ENCODE results near the gene CYB5A. TPM values are rescaled to one million over a fixed set of nuclear protein-coding genes. Genes with fewer than 3 reads are reported as not detected.
A peak's percentile ranks its signal among the peaks of the same experiment; 100 is the strongest.

The CYB5A gene
- total RNA-seq: 38.1 and 46.5 TPM in 2 replicates
- long read RNA-seq, transcript CYB5A-202 (5 exons, 3,283 nt): major isoform, 13 of 13 reads
- long read RNA-seq, partial matches to known transcripts: 0 of 13 reads
- long read RNA-seq, other reads (novel, unspliced or antisense): 0 of 13 reads

DNA sequence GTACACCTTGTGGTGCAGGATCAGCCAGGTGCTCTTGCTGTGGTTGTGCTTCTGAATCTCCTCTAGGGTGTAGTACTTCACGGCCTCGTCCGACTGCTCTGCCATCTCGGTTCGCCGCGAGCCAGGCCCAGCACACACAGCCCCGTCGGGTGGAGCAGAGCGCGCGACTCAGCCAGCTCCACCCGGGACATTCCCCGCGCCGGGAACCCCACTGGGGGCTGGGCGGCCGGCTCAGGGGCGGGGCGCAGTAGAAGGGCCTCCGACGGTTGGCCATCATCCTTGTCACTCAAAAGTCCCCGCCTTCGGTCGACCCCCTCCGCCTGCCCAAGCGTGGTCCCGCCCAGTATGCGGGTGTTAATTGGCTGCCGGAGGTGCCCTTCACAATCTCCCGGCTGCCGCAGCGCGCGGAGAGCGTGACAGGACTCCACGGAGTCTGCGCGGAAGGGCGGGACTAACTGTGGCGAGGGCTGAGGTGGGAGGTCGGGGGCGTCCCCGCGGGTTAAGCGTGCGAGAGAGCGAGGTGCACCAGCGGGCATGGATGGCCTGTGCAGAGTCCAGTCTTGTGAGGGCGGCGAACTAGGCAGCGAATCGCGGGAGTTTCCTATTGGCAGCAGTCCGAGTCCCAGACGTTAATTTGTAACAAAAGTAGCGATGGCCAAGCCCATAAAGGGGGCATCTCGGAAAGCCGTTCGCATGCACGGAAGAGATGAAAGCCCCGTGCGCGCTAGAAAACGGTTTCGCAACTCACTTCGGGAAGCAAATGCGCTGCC, at the start of gene CYB5A:
Gene CYB5A, minus strand, starts transcription at position 193 of the 770 bp plus-strand sequence. Its CDS starts 88 bp downstream, at position 105.
- peak; percentile 98 for DNase-seq (ENCODE audit: low read depth, low spot score)
- Mint-ChIP-seq H3K9me3 (peaks cover 2% of the 10 kb centered on the region), H3K27ac (ENCODE audit: unreplicated experiment) (peak within 1 kb of the TSS; percentile 79), H3K27me3 (ENCODE audit: low read depth) (peaks cover 9% of the 10 kb centered on the region), H3K36me3 (ENCODE audit: low read depth) (peaks cover 2% of the 10 kb centered on the region), H3K4me1 (peaks cover 11% of the 10 kb centered on the region), H3K4me3 (peak within 1 kb of the TSS; percentile 82)
- TF ChIP-seq, protein P1, sequence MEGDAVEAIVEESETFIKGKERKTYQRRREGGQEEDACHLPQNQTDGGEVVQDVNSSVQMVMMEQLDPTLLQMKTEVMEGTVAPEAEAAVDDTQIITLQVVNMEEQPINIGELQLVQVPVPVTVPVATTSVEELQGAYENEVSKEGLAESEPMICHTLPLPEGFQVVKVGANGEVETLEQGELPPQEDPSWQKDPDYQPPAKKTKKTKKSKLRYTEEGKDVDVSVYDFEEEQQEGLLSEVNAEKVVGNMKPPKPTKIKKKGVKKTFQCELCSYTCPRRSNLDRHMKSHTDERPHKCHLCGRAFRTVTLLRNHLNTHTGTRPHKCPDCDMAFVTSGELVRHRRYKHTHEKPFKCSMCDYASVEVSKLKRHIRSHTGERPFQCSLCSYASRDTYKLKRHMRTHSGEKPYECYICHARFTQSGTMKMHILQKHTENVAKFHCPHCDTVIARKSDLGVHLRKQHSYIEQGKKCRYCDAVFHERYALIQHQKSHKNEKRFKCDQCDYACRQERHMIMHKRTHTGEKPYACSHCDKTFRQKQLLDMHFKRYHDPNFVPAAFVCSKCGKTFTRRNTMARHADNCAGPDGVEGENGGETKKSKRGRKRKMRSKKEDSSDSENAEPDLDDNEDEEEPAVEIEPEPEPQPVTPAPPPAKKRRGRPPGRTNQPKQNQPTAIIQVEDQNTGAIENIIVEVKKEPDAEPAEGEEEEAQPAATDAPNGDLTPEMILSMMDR (conservative IDR thresholded peaks at IDR 0.05): peak; percentile 43

DNA sequence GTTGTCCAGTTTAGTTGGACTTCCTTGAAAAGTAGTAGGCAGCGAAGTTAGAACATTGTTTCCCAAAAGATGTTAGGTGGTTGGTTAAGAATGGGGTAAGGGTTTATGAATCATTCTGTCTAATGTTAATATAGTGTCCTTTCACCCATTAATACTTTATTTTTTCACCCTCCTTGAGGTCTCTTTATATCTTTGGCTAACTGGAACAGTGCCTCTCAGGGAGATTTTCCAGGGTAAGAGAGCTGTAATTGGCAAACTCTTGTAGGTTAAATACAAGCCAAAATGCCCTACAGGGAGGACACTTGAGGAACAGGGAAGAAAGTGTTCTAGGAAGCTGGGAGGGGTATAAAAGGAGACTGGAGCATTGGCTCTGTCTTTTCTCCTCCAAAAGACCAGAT, 46.1 kb upstream of the CYB5A start:
- Mint-ChIP-seq H3K4me3 (no peak overlapping the region), H3K4me1 (no peaks in the 10 kb centered on the region), H3K9me3 (no peaks in the 10 kb centered on the region), H3K36me3 (ENCODE audit: low read depth) (no peaks in the 10 kb centered on the region), H3K27ac (ENCODE audit: unreplicated experiment) (no peak overlapping the region), H3K27me3 (ENCODE audit: low read depth) (peaks cover 7% of the 10 kb centered on the region)
- TF ChIP-seq, protein P1 (conservative IDR thresholded peaks at IDR 0.05): no peak
- no peak for DNase-seq (ENCODE audit: low read depth, low spot score)

DNA sequence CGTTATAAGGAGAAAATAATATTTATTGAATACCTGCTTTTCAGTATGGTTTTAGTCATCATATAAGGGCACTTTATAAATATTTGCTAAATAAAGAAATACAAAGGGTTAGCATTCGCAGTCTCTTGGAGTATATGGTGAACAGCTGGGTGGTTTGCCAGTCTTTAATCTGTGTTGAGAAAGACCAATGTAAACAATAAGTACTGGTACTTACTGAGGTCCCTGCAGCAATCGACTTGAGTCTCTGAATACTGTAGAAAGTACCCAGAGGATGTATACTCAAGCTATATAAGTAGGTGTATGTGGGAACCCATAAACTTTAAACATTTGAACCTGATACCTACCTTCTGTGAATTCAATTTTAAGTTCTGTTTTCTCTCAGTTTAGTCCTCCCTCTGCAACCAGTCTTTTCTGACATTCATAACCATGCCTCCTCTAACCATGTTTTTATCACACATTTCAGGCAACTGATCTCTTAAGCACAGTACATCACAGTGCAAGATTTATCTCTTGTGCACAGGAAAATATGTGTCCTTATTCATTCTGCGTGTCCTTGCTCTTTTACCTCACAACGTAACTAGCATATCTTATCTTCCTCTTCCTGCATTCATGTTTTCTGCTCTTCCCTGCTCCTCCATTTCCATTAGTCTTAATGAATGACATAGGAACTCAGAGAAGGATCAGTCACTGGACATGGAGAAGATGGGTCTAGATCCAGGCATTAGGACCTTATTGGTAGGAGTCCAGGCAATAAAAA, 45.6 kb upstream of the CYB5A start:
- Mint-ChIP-seq H3K27me3 (ENCODE audit: low read depth) (peaks cover 5% of the 10 kb centered on the region), H3K27ac (ENCODE audit: unreplicated experiment) (no peak overlapping the region), H3K9me3 (no peaks in the 10 kb centered on the region), H3K36me3 (ENCODE audit: low read depth) (no peaks in the 10 kb centered on the region), H3K4me3 (no peak overlapping the region), H3K4me1 (no peaks in the 10 kb centered on the region)
- TF ChIP-seq, protein P1 (conservative IDR thresholded peaks at IDR 0.05): no peak
- DNase-seq (ENCODE audit: low read depth, low spot score): no peak

GRCh38 chr18:74336656-74337055, 44.9 kb upstream of the CYB5A start:
- Mint-ChIP-seq H3K27me3 (ENCODE audit: low read depth) (peaks cover 5% of the 10 kb centered on the region), H3K4me3 (no peak overlapping the region), H3K36me3 (ENCODE audit: low read depth) (no peaks in the 10 kb centered on the region), H3K9me3 (no peaks in the 10 kb centered on the region), H3K27ac (ENCODE audit: unreplicated experiment) (no peak overlapping the region), H3K4me1 (no peaks in the 10 kb centered on the region)
- DNase-seq (ENCODE audit: low read depth, low spot score): no peak
- TF ChIP-seq, protein P1 (conservative IDR thresholded peaks at IDR 0.05): no peak

DNA sequence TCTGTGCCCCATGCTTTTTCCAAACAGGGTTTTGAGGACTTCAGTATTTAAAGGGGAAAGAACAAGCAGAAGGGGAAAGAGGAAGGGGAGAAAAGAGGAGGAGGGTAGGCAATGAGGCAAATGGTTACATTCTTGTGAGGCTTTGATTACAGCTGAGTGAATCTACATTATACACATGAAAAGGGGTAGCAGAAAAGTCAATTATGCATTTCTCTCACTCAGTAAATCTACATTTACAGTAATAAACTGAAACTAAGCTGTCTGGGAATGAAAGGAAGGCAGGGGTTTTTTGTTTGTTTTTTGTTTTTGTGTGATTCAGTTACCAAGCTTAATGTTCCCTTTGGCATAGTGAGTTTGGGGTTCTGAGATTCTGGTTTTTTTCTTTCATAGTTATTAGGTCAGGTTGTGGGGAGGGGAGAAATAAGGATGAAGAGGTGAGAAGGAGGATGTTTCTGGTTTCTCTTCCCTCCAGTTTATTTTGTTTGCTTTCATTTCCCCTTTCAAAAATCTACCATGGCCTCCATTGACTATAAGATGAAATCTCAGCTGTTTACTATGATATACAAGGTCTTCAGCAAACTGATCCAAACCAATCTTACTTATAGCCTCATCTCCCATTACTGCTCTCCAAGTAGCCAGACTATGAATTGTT, 42.6 kb upstream of the CYB5A start:
- no peaks in the 10 kb centered on the region for H3K4me1 Mint-ChIP-seq
- no peaks in the 10 kb centered on the region for H3K9me3 Mint-ChIP-seq
- TF ChIP-seq, protein P1 (conservative IDR thresholded peaks at IDR 0.05): no peak
- H3K4me3 Mint-ChIP-seq: no peak overlapping the region
- no peak for DNase-seq (ENCODE audit: low read depth, low spot score)
- no peaks in the 10 kb centered on the region for H3K36me3 Mint-ChIP-seq (ENCODE audit: low read depth)
- peaks cover 3% of the 10 kb centered on the region for H3K27me3 Mint-ChIP-seq (ENCODE audit: low read depth)
- no peak overlapping the region for H3K27ac Mint-ChIP-seq (ENCODE audit: unreplicated experiment)
